Panc1 (cell line): ENCODE measurements around the gene NUP210L.

ENCODE experiments used
- CTCF ChIP-seq: fragments of 450-650 bp; IDR thresholded peaks from 2 replicates; pipeline ENCODE4 v1.5.1; 2017; ENCODE audit warnings: mild to moderate bottlenecking
- SIN3A ChIP-seq: IDR thresholded peaks from 2 replicates; pipeline ENCODE4 v1.6.1; 2012; ENCODE audit warnings: low read depth, mild to moderate bottlenecking, low read length, moderate library complexity, borderline replicate concordance; ENCODE audit not compliant: insufficient read depth
- TCF7L2 ChIP-seq: IDR thresholded peaks from 2 replicates; pipeline ENCODE4 v1.6.1; 2011; ENCODE audit warnings: mild to moderate bottlenecking, low read depth, low read length, inconsistent platforms

- no peak for TF ChIP-seq CTCF
- TF ChIP-seq SIN3A = no peak
- TF ChIP-seq TCF7L2 = no peak
These were observed 135.6 kb downstream of the NUP210L start for GRCh38 chr1:154019269-154019668.
